ENCODE results near the gene PINLYP. TPM values are rescaled to one million over a fixed set of nuclear protein-coding genes. Genes with fewer than 3 reads are reported as not detected.

PINLYP gene
- total RNA-seq, 3 donors from 2014 or later = 0.61 to 7.4 (median 2.0) TPM

DNA sequence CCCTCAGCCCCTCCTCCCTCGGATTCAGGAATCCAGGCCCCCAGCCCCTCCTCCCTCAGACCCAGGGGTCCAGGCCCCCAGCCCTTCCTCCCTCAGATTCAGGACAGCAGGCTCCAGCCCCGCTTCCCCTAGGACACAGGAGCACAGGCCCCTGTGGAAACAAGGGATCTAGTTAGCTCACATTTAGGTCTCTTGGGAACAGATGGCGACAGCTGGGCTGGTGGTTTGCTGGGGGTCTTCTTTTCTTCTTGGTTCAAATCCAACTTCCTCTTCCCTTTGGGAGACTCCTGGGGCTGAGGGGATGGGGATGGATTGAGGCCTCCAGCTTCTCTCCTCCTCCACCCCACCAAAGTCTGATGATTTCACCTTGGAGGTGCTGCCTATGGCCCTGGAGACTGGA lies 23.0 kb upstream of the PINLYP start:
- no peak overlapping the region for H3K4me3 ChIP-seq
- no peak for DNase-seq
- intact Hi-C loops (cut with DNase I, micrococcal nuclease) = loop anchor here in 1 of 2 donors (10.0 kb wide), 1 partner anchor 82 kb away; the partner anchor contains the start of gene CADM4
- TF ChIP-seq, protein P1, sequence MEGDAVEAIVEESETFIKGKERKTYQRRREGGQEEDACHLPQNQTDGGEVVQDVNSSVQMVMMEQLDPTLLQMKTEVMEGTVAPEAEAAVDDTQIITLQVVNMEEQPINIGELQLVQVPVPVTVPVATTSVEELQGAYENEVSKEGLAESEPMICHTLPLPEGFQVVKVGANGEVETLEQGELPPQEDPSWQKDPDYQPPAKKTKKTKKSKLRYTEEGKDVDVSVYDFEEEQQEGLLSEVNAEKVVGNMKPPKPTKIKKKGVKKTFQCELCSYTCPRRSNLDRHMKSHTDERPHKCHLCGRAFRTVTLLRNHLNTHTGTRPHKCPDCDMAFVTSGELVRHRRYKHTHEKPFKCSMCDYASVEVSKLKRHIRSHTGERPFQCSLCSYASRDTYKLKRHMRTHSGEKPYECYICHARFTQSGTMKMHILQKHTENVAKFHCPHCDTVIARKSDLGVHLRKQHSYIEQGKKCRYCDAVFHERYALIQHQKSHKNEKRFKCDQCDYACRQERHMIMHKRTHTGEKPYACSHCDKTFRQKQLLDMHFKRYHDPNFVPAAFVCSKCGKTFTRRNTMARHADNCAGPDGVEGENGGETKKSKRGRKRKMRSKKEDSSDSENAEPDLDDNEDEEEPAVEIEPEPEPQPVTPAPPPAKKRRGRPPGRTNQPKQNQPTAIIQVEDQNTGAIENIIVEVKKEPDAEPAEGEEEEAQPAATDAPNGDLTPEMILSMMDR (IDR thresholded peaks at IDR 0.05) = no peak
- H3K9me3 ChIP-seq = no peaks in the 10 kb centered on the region
- no peaks in the 10 kb centered on the region for H3K36me3 ChIP-seq (ENCODE audit: low read depth)
- ATAC-seq = no peak
- H3K4me1 ChIP-seq (ENCODE audit: low read depth) = no peaks in the 10 kb centered on the region

DNA sequence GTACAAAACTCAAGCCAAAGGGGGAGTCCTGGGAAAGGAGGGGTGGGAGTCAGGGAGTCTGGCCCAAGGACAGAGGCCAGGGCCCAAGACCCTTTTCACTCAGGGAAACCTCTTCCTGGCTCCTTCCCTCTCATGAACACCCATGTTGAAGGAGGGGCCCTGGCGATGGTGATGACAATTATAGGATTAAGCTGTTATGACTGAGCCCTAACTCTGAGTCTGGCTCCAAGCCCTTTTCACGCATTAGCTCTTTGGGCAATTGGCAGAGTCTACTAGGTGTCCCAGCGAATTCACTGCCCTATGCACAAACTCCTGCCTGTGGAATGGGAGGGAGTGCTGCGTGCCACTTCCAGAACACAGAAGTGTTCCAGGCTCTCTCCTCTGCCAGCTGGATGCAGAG lies 21.9 kb upstream of the PINLYP start:
- Histone ChIP-seq H3K4me3 (no peak overlapping the region), H3K4me1 (ENCODE audit: low read depth) (no peaks in the 10 kb centered on the region), H3K36me3 (ENCODE audit: low read depth) (no peaks in the 10 kb centered on the region), H3K9me3 (no peaks in the 10 kb centered on the region)
- intact Hi-C loops (cut with DNase I, micrococcal nuclease) = loop anchor here in 1 of 2 donors (10.0 kb wide), 1 partner anchor 81 kb away; the partner anchor contains the start of gene CADM4
- TF ChIP-seq, protein P1 (IDR thresholded peaks at IDR 0.05) = no peak
- DNase-seq = no peak
- no peak for ATAC-seq

DNA sequence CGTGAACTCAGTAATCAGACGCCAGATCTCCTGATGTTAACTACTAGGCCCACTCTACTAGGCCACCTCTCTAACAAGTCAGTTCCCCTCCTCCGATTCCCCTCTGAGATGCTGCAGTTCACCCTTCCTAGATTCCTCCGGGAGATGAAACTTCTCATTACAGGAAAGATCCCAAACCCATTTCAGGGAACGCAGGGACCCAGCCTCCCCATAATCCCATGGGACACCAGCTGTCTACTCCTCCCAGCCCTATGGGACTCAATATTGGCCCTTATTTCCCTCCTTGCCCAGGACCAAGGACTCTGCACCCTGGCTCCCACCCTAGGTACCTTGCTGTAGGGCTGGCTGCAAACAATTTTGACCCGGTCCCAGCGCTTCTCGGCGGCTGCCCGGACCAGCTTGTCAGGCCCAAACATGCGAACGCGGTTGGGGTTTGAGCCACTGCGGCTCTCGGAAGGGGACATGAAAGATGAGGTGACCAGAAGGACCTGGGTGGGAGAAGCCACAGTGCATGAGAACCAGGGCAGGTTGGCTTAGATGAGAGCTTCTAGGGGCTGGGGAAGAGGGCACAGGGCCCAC lies 21.2 kb upstream of the PINLYP start:
- no peaks in the 10 kb centered on the region for H3K36me3 ChIP-seq (ENCODE audit: low read depth)
- no peak for ATAC-seq

DNA sequence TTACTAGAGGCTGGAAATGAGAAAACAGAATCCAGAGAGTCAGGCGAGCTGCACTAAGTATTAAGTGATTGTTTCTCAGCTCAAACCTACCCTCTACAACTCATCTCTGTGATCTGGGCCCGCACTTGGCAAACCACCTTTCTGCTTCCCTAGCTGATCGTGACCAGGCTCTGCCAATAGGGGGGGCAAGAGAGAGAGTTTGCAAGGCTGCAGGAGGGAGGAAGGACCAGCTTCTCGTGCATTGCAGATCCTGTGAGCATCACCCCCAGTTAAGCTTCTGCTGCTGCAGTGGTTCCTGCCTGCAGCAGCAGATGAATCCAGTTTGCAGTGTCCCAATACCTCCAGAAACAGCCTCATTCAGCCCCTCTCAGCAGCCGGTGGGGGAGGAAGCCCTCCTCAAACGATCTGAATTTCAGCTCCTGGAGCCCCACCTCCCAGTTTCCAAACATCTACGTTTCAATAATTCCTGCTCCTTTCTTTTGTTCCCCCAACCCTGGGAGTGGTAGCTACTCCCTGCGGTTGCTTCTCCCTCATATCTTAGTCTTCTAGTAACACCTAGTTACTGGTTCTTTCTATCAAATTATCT lies 20.3 kb upstream of the PINLYP start:
- intact Hi-C loops (cut with DNase I, micrococcal nuclease) = loop anchor here in 1 of 2 donors (10.0 kb wide), 1 partner anchor 80 kb away; the partner anchor contains the start of gene CADM4
- peak; percentile 90 for ATAC-seq

More for the DNA sequence above, 21.2 kb upstream of the PINLYP start:
- TF ChIP-seq, protein P1 (IDR thresholded peaks at IDR 0.05) = no peak
- no peaks in the 10 kb centered on the region for H3K4me1 ChIP-seq (ENCODE audit: low read depth)
- no peaks in the 10 kb centered on the region for H3K9me3 ChIP-seq
- DNase-seq = no peak
- no peak overlapping the region for H3K4me3 ChIP-seq
- intact Hi-C loops (cut with DNase I, micrococcal nuclease) = loop anchor here in 1 of 2 donors (10.0 kb wide), 1 partner anchor 80 kb away; the partner anchor contains the start of gene CADM4

DNA sequence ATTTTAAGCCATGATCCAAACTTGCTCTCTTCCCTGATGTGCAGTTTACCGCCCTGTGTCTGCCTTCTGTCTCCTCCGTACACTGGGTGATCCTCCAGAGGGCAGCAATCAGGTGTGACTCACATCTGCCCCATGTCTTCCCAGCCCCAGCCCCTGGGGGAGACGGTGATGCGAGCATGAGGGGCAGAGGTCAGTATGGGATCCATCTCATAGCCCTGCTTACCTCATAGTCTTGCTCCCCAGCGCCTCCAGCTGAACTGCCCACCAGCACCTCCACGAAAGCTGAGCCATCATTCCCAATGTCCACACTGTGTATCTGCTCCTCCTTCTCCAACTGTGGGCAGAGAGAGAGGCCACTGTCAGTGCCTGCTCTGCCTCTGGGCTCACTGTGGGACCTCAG lies 14.9 kb upstream of the PINLYP start:
- no peaks in the 10 kb centered on the region for H3K4me1 ChIP-seq (ENCODE audit: low read depth)
- ATAC-seq (no peak), DNase-seq (no peak)
- intact Hi-C loops (cut with DNase I, micrococcal nuclease) = no loop called here
- no peaks in the 10 kb centered on the region for H3K9me3 ChIP-seq
- TF ChIP-seq, protein P1 (IDR thresholded peaks at IDR 0.05) = no peak
- no peaks in the 10 kb centered on the region for H3K36me3 ChIP-seq (ENCODE audit: low read depth)
- no peak overlapping the region for H3K4me3 ChIP-seq

More for the DNA sequence above, 20.3 kb upstream of the PINLYP start:
- Histone ChIP-seq H3K9me3 (no peaks in the 10 kb centered on the region), H3K4me1 (ENCODE audit: low read depth) (no peaks in the 10 kb centered on the region), H3K4me3 (no peak overlapping the region), H3K36me3 (ENCODE audit: low read depth) (no peaks in the 10 kb centered on the region)
- peak in 2 of 3 donors; percentile 78 to 91 for DNase-seq
- TF ChIP-seq, protein P1 (IDR thresholded peaks at IDR 0.05) = peak; percentile 71

All from mucosa of descending colon (tissue), 3 donors.